Measurements from ENCODE around the gene ADD2.
A peak's percentile ranks its signal among the peaks of the same experiment; 100 is the strongest.
"Not testable (repeated sequence)": the region's sequence is repeated elsewhere in the genome, so short reads cannot be mapped to it uniquely, and the experiment has no call there.

The ADD2 gene

GRCh38 chr2:70675862-70676261 is 92.1 kb downstream of the ADD2 start:
- no peak for DNase-seq (ENCODE audit: low read depth in 2 of 2, low spot score in 1 of 2)

GRCh38 chr2:70674636-70675430 is 93.2 kb downstream of the ADD2 start:
- no peak for DNase-seq (ENCODE audit: low read depth in 2 of 2, low spot score in 1 of 2)

- DNase-seq (ENCODE audit: low read depth in 2 of 2, low spot score in 1 of 2): no peak
These were observed 94.9 kb downstream of the ADD2 start for GRCh38 chr2:70673041-70673647.

- DNase-seq (ENCODE audit: low read depth in 2 of 2, low spot score in 1 of 2): no peak
These were observed 96.8 kb downstream of the ADD2 start for GRCh38 chr2:70671092-70671675.

- no peak for DNase-seq (ENCODE audit: low read depth in 2 of 2, low spot score in 1 of 2)
These were observed 97.4 kb downstream of the ADD2 start for GRCh38 chr2:70670626-70671025.

- no peak for DNase-seq (ENCODE audit: low read depth in 2 of 2, low spot score in 1 of 2)
These were observed 97.8 kb downstream of the ADD2 start for GRCh38 chr2:70670202-70670601.

GRCh38 chr2:70668911-70669310 is 99.1 kb downstream of the ADD2 start:
- no peak for DNase-seq (ENCODE audit: low read depth in 2 of 2, low spot score in 1 of 2)

- no peak for DNase-seq (ENCODE audit: low read depth in 2 of 2, low spot score in 1 of 2)
These were observed 99.6 kb downstream of the ADD2 start for GRCh38 chr2:70668432-70668831.

GRCh38 chr2:70664525-70664924 is 103.5 kb downstream of the ADD2 start:
- DNase-seq (ENCODE audit: low read depth in 2 of 2, low spot score in 1 of 2): no peak

GRCh38 chr2:70663411-70663810 is 104.6 kb downstream of the ADD2 start:
- DNase-seq (ENCODE audit: low read depth in 2 of 2, low spot score in 1 of 2): no peak

- DNase-seq (ENCODE audit: low read depth in 2 of 2, low spot score in 1 of 2): no peak
These were observed 108.4 kb downstream of the ADD2 start for GRCh38 chr2:70659551-70659950.

GRCh38 chr2:70658476-70658875 is 109.5 kb downstream of the ADD2 start:
- DNase-seq (ENCODE audit: low read depth in 2 of 2, low spot score in 1 of 2): no peak

- no peak for DNase-seq (ENCODE audit: low read depth in 2 of 2, low spot score in 1 of 2)
These were observed 110.8 kb downstream of the ADD2 start for GRCh38 chr2:70657246-70657645.

GRCh38 chr2:70656421-70657010 is 111.5 kb downstream of the ADD2 start:
- no peak for DNase-seq (ENCODE audit: low read depth in 2 of 2, low spot score in 1 of 2)

GRCh38 chr2:70655786-70656185 is 112.2 kb downstream of the ADD2 start:
- DNase-seq (ENCODE audit: low read depth in 2 of 2, low spot score in 1 of 2): no peak

- not testable (repeated sequence) for DNase-seq (ENCODE audit: low read depth in 2 of 2, low spot score in 1 of 2)
These were observed 112.8 kb downstream of the ADD2 start for GRCh38 chr2:70655211-70655610.

- no peak for DNase-seq (ENCODE audit: low read depth in 2 of 2, low spot score in 1 of 2)
These were observed 116.3 kb downstream of the ADD2 start for GRCh38 chr2:70651727-70652126.

- no peak for DNase-seq (ENCODE audit: low read depth in 2 of 2, low spot score in 1 of 2)
These were observed 117.0 kb downstream of the ADD2 start for GRCh38 chr2:70651014-70651413.

GRCh38 chr2:70648961-70649360 is 119.0 kb downstream of the ADD2 start:
- DNase-seq (ENCODE audit: low read depth in 2 of 2, low spot score in 1 of 2): no peak

GRCh38 chr2:70647873-70648481 is 120.0 kb downstream of the ADD2 start:
- peak; percentile 37 to 38 for DNase-seq (ENCODE audit: low read depth in 2 of 2, low spot score in 1 of 2)

- no peak for DNase-seq (ENCODE audit: low read depth in 2 of 2, low spot score in 1 of 2)
These were observed 121.6 kb downstream of the ADD2 start for GRCh38 chr2:70646420-70646818.

All from stimulated activated CD8-positive, alpha-beta memory T cell treated with anti-CD3 and anti-CD28 coated beads, Interleukin-4, amount 100 ng/mL, for 4 hours (primary cell).